ENCODE data around the gene PRG2.
"Not testable (repeated sequence)": the region's sequence is repeated elsewhere in the genome, so short reads cannot be mapped to it uniquely, and the experiment has no call there.

The PRG2 gene

GRCh38 chr11:57418131-57418530 is 27.7 kb upstream of the PRG2 start:
- no peak for DNase-seq

GRCh38 chr11:57417056-57417455 is 26.6 kb upstream of the PRG2 start:
- no peak for DNase-seq

GRCh38 chr11:57416436-57416835 is 26.0 kb upstream of the PRG2 start:
- no peak for DNase-seq

GRCh38 chr11:57414612-57415212 is 24.3 kb upstream of the PRG2 start:
- no peak for DNase-seq

- no peak for DNase-seq
Measured at GRCh38 chr11:57413681-57414080, 23.2 kb upstream of the PRG2 start.

GRCh38 chr11:57410287-57410686 is 19.8 kb upstream of the PRG2 start:
- no peak for DNase-seq

- no peak for DNase-seq
Measured at GRCh38 chr11:57409321-57410100, 19.1 kb upstream of the PRG2 start.

- DNase-seq = no peak
Measured at GRCh38 chr11:57408771-57409170, 18.3 kb upstream of the PRG2 start.

- DNase-seq = no peak
Measured at GRCh38 chr11:57407941-57408475, 17.6 kb upstream of the PRG2 start.

- no peak for DNase-seq
Measured at GRCh38 chr11:57407010-57407920, 16.8 kb upstream of the PRG2 start.

GRCh38 chr11:57406337-57406904 is 16.0 kb upstream of the PRG2 start:
- DNase-seq = peak; percentile 77

GRCh38 chr11:57405271-57405860 is 14.9 kb upstream of the PRG2 start:
- no peak for DNase-seq

- DNase-seq = no peak
Measured at GRCh38 chr11:57403802-57404147, 13.3 kb upstream of the PRG2 start.

- DNase-seq = not testable (repeated sequence)
Measured at GRCh38 chr11:57403003-57403801, 12.8 kb upstream of the PRG2 start.

- no peak for DNase-seq
Measured at GRCh38 chr11:57402188-57403002, 11.9 kb upstream of the PRG2 start.

- DNase-seq = no peak
Measured at GRCh38 chr11:57399972-57400578, 9.6 kb upstream of the PRG2 start.

GRCh38 chr11:57399221-57399620 is 8.8 kb upstream of the PRG2 start:
- no peak for DNase-seq

GRCh38 chr11:57397394-57397990 is 7.0 kb upstream of the PRG2 start:
- DNase-seq = no peak

- no peak for DNase-seq
Measured at GRCh38 chr11:57396744-57397143, 6.3 kb upstream of the PRG2 start.
